Measurements from ENCODE around the gene HPD. TPM values are rescaled to one million over a fixed set of nuclear protein-coding genes. Genes with fewer than 3 reads are reported as not detected.
"Not testable (repeated sequence)": the region's sequence is repeated elsewhere in the genome, so short reads cannot be mapped to it uniquely, and the experiment has no call there.

Gene HPD
- total RNA-seq, 4 donors from 2014 or later: 0.63 to 1.1 TPM; not detected in 2

- 80 to 89% methylated on average over 6 of the region's 6 CpGs for WGBS, 2 donors
- Histone ChIP-seq H3K36me3 (no peaks in the 10 kb centered on the region), H3K9me3 (no peaks in the 10 kb centered on the region), H3K27ac (no peak overlapping the region), H3K27me3 (no peaks in the 10 kb centered on the region), H3K4me1 (no peaks in the 10 kb centered on the region), H3K4me3 (no peak overlapping the region)
- DNase-seq (ENCODE audit: low spot score in 2 of 2): no peak
- TF ChIP-seq EP300 (IDR thresholded peaks at IDR 0.05) (no peak), POLR2A (IDR thresholded peaks at IDR 0.05) (no peak)
- TF ChIP-seq, protein P1, sequence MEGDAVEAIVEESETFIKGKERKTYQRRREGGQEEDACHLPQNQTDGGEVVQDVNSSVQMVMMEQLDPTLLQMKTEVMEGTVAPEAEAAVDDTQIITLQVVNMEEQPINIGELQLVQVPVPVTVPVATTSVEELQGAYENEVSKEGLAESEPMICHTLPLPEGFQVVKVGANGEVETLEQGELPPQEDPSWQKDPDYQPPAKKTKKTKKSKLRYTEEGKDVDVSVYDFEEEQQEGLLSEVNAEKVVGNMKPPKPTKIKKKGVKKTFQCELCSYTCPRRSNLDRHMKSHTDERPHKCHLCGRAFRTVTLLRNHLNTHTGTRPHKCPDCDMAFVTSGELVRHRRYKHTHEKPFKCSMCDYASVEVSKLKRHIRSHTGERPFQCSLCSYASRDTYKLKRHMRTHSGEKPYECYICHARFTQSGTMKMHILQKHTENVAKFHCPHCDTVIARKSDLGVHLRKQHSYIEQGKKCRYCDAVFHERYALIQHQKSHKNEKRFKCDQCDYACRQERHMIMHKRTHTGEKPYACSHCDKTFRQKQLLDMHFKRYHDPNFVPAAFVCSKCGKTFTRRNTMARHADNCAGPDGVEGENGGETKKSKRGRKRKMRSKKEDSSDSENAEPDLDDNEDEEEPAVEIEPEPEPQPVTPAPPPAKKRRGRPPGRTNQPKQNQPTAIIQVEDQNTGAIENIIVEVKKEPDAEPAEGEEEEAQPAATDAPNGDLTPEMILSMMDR (IDR thresholded peaks at IDR 0.05): no peak
These were observed 15.4 kb upstream of the HPD start for GRCh38 chr12:121874071-121874470.

- no peak overlapping the region for H3K27ac ChIP-seq
These were observed 14.5 kb upstream of the HPD start for GRCh38 chr12:121873216-121873569.

GRCh38 chr12:121872546-121873215 is 14.0 kb upstream of the HPD start:
- no peaks in the 10 kb centered on the region for H3K4me1 ChIP-seq
- DNase-seq (ENCODE audit: low spot score in 2 of 2): no peak
- TF ChIP-seq EP300 (IDR thresholded peaks at IDR 0.05) (no peak), POLR2A (IDR thresholded peaks at IDR 0.05) (no peak)
- TF ChIP-seq, protein P1 (IDR thresholded peaks at IDR 0.05): no peak
- H3K27me3 ChIP-seq: no peaks in the 10 kb centered on the region
- H3K27ac ChIP-seq: no peak overlapping the region
- WGBS, 2 donors: 33 to 41% methylated on average over 5 of the region's 5 CpGs
- no peak overlapping the region for H3K4me3 ChIP-seq
- no peaks in the 10 kb centered on the region for H3K9me3 ChIP-seq
- H3K36me3 ChIP-seq: no peaks in the 10 kb centered on the region

More at GRCh38 chr12:121873216-121873569, 14.5 kb upstream of the HPD start:
- TF ChIP-seq EP300 (IDR thresholded peaks at IDR 0.05) (no peak), POLR2A (IDR thresholded peaks at IDR 0.05) (no peak)
- TF ChIP-seq, protein P1 (IDR thresholded peaks at IDR 0.05): no peak
- WGBS, 2 donors: 91 to 92% methylated on average over 6 of the region's 6 CpGs
- Histone ChIP-seq H3K4me3 (no peak overlapping the region), H3K9me3 (no peaks in the 10 kb centered on the region), H3K27me3 (no peaks in the 10 kb centered on the region), H3K4me1 (no peaks in the 10 kb centered on the region), H3K36me3 (no peaks in the 10 kb centered on the region)
- no peak for DNase-seq (ENCODE audit: low spot score in 2 of 2)

DNA sequence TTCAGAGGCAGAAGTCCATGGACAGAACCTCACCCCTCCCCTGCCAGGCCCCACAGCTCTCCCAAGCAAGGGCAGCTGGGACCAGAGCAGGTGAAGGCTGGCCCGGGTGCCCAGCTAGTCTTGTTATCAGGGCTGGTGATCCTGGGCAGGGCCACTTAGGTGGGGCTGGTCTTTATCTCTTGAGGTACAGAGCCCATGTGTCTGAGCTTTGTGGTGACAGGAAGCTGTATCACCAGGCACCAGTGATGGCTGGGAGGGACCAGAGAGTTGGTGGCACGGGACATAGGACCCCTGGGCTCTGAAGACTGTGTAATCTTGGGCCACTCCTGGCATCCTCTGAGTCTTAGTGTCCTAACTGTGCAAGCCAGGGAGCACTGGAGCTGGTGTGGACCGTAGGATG is 12.8 kb upstream of the HPD start:
- H3K9me3 ChIP-seq: no peaks in the 10 kb centered on the region
- H3K27me3 ChIP-seq: no peaks in the 10 kb centered on the region
- H3K36me3 ChIP-seq: no peaks in the 10 kb centered on the region
- TF ChIP-seq POLR2A (IDR thresholded peaks at IDR 0.05): no peak
- TF ChIP-seq, protein P1 (IDR thresholded peaks at IDR 0.05): no peak
- no peak for TF ChIP-seq EP300 (IDR thresholded peaks at IDR 0.05)
- 75 to 87% methylated on average over 3 of the region's 3 CpGs for WGBS, 2 donors
- DNase-seq (ENCODE audit: low spot score in 2 of 2): no peak
- H3K4me1 ChIP-seq: no peaks in the 10 kb centered on the region
- no peak overlapping the region for H3K27ac ChIP-seq
- no peak overlapping the region for H3K4me3 ChIP-seq

DNA sequence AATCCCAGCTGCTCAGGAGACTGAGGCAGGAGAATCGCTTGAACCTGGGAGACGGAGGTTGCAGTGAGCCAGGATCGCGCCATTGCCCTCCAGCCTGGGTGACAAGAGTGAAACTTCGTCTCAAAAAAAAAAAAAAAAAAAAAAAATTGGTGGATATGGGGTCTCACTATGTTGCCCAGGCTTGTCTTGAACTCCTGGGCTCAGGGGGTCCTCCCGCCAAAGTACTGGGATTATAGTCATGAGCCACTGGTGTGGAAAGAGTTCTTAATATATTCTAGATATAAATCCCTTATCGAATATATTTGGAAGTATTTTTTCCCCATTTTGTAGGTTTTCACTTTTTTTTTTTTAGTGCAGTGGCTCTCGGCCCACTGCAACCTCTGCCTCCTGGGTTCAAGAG is 10.6 kb upstream of the HPD start:
- not testable (repeated sequence) for H3K27ac ChIP-seq; H3K9me3 ChIP-seq; H3K27me3 ChIP-seq; H3K4me1 ChIP-seq; DNase-seq (ENCODE audit: low spot score in 2 of 2); H3K4me3 ChIP-seq; H3K36me3 ChIP-seq
- WGBS, 2 donors: 96 to 97% methylated on average over 8 of the region's 8 CpGs

DNA sequence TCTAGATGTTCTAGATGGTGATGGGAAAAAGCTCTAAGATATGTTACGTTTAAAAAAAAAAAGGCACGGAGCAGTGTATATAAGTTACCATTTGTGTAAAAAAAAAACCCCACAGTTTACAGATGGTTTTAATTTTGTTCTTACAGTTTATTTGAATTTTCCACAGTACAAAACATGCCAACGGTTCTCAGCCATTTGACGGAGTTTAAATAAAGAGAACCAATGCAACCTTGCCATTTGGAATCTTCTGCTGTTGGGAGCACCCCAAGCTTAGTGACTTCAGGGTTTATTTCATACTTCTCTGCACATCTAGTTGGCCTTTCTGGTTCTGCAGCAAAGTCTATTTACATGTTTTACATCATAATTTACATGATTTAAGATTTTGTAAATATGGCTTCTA is 7.7 kb upstream of the HPD start:
- TF ChIP-seq, protein P1 (IDR thresholded peaks at IDR 0.05): no peak
- TF ChIP-seq POLR2A (IDR thresholded peaks at IDR 0.05): no peak
- no peak for TF ChIP-seq EP300 (IDR thresholded peaks at IDR 0.05)
- H3K27me3 ChIP-seq: no peaks in the 10 kb centered on the region
- no peak overlapping the region for H3K4me3 ChIP-seq
- WGBS, 2 donors: 64 to 65% methylated on average over 4 of the region's 4 CpGs
- H3K27ac ChIP-seq: no peak overlapping the region
- no peak for DNase-seq (ENCODE audit: low spot score in 2 of 2)
- H3K9me3 ChIP-seq: no peaks in the 10 kb centered on the region
- H3K4me1 ChIP-seq: peaks cover 0 to 8% (median 0%) of the 10 kb centered on the region in 4 donors
- H3K36me3 ChIP-seq: no peaks in the 10 kb centered on the region
